Glutamatergic neuron (in vitro differentiated cells): ENCODE measurements around the gene CDC42BPA. TPM values are rescaled to one million over a fixed set of nuclear protein-coding genes. Genes with fewer than 3 reads are reported as not detected.

Experiments used
- DNase-seq: peaks from one replicate; pipeline ENCODE4 v3.0.0; 2022
- H3K27ac Mint-ChIP-seq: one replicate; pipeline ENCODE4 v1.8.0; 2020; ENCODE audit warnings: mild to moderate bottlenecking, mixed read lengths, inconsistent platforms; ENCODE audit not compliant: unreplicated experiment
- H3K27me3 Mint-ChIP-seq: one replicate; pipeline ENCODE4 v1.8.0; 2020; ENCODE audit warnings: mild to moderate bottlenecking, moderate library complexity, mixed read lengths, inconsistent platforms; ENCODE audit not compliant: unreplicated experiment
- H3K36me3 Mint-ChIP-seq: one replicate; pipeline ENCODE4 v1.8.0; 2020; ENCODE audit warnings: mild to moderate bottlenecking, mixed read lengths, inconsistent platforms; ENCODE audit not compliant: unreplicated experiment
- H3K4me1 Mint-ChIP-seq: one replicate; pipeline ENCODE4 v1.8.0; 2020; ENCODE audit warnings: mild to moderate bottlenecking, low read depth, mixed read lengths, inconsistent platforms; ENCODE audit not compliant: unreplicated experiment
- H3K4me3 Mint-ChIP-seq: one replicate; pipeline ENCODE4 v1.8.0; 2020; ENCODE audit warnings: mild to moderate bottlenecking, mixed read lengths, inconsistent platforms; ENCODE audit not compliant: unreplicated experiment
- H3K9me3 Mint-ChIP-seq: one replicate; pipeline ENCODE4 v1.8.0; 2020; ENCODE audit warnings: mild to moderate bottlenecking, moderate library complexity, mixed read lengths, inconsistent platforms; ENCODE audit not compliant: unreplicated experiment
- total RNA-seq: library from RNA; stranded (reverse); fragmentation: NEBNext Ultra II Directional; extraction: Animal tissue kit (Norgen Biotek cat#: 25700); gene quantifications from one replicate; pipeline ENCODE4 v1.2.1, GENCODE V29; 2021; ENCODE audit not compliant: unreplicated experiment
- TF ChIP-seq, protein P1 (sequence below): fragments of 200-600 bp; sonication (generic); IDR thresholded peaks from one replicate; pipeline ENCODE4 v1.5.0; 2021; ENCODE audit not compliant: partially characterized antibody, unreplicated experiment

The CDC42BPA gene
- total RNA-seq, 1 donor from 2014 or later, result 66.0 TPM

DNA sequence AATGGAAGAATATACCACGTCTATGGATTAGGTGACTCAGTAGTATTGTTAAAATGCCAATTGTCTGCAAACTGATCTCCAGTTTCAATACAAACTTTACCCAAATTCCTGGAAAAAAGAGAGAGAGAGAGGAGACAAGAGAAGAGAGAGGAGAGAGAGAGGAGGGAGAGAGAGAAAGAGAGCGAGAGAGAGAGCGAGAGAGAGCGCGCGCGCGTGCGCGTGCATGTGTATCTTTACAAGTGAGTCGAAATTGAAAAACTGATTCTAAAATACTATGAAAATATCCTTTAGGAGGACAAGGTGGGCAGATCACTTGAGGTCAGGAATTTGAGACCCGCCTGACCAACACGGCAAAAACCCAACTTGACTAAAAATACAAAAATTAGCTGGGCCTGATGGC lies 65.2 kb downstream of the CDC42BPA start:
- no peak overlapping the region for H3K4me3 Mint-ChIP-seq
- H3K27me3 Mint-ChIP-seq, result peaks cover 2% of the 10 kb centered on the region
- no peak overlapping the region for H3K27ac Mint-ChIP-seq
- H3K36me3 Mint-ChIP-seq, result peaks cover 5% of the 10 kb centered on the region
- TF ChIP-seq, protein P1, sequence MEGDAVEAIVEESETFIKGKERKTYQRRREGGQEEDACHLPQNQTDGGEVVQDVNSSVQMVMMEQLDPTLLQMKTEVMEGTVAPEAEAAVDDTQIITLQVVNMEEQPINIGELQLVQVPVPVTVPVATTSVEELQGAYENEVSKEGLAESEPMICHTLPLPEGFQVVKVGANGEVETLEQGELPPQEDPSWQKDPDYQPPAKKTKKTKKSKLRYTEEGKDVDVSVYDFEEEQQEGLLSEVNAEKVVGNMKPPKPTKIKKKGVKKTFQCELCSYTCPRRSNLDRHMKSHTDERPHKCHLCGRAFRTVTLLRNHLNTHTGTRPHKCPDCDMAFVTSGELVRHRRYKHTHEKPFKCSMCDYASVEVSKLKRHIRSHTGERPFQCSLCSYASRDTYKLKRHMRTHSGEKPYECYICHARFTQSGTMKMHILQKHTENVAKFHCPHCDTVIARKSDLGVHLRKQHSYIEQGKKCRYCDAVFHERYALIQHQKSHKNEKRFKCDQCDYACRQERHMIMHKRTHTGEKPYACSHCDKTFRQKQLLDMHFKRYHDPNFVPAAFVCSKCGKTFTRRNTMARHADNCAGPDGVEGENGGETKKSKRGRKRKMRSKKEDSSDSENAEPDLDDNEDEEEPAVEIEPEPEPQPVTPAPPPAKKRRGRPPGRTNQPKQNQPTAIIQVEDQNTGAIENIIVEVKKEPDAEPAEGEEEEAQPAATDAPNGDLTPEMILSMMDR, result no peak
- DNase-seq, result no peak
- peaks cover 4% of the 10 kb centered on the region for H3K4me1 Mint-ChIP-seq
- no peaks in the 10 kb centered on the region for H3K9me3 Mint-ChIP-seq

DNA sequence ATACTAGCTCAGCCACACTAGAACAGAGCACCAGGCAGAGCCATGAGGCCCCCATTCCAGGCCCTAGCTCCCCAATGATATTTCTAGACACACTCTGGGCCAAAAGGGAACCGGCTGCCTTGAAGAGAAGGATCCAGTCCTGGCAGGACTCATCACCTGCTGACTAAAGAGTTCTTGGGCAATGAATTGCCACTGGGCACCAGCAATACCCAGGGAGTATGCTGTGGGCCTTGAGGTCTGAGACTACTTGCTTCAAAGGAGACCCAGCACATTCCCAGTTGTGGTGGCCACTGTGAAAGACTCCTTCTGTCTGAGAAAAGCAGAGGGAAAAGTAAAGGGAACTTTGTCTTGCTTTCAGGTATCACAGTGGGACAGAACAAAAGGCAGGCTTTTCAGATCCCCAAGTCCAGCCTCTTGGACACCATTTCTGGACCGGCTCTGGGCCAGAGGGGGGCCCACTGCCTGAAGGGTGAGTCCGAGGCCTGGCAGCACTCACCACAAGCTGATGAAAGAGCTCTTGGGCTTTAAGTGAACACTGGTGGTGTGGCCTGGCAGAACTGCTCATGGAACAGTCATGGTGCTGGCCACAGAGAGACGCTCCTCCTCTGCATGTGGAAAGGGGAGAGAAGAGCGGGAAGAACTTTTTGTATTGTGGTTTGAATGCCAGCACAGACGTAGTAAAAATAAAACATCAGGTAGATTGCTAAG lies 72.5 kb downstream of the CDC42BPA start:
- H3K27ac Mint-ChIP-seq, result no peak overlapping the region
- H3K27me3 Mint-ChIP-seq, result no peaks in the 10 kb centered on the region
- peaks cover 6% of the 10 kb centered on the region for H3K36me3 Mint-ChIP-seq
- peaks cover 8% of the 10 kb centered on the region for H3K4me1 Mint-ChIP-seq
- no peak overlapping the region for H3K4me3 Mint-ChIP-seq
- TF ChIP-seq, protein P1, result no peak
- no peaks in the 10 kb centered on the region for H3K9me3 Mint-ChIP-seq
- DNase-seq, result no peak

- TF ChIP-seq, protein P1, result no peak
Observed at GRCh38 chr1:227244339-227245118, 73.8 kb downstream of the CDC42BPA start.

DNA sequence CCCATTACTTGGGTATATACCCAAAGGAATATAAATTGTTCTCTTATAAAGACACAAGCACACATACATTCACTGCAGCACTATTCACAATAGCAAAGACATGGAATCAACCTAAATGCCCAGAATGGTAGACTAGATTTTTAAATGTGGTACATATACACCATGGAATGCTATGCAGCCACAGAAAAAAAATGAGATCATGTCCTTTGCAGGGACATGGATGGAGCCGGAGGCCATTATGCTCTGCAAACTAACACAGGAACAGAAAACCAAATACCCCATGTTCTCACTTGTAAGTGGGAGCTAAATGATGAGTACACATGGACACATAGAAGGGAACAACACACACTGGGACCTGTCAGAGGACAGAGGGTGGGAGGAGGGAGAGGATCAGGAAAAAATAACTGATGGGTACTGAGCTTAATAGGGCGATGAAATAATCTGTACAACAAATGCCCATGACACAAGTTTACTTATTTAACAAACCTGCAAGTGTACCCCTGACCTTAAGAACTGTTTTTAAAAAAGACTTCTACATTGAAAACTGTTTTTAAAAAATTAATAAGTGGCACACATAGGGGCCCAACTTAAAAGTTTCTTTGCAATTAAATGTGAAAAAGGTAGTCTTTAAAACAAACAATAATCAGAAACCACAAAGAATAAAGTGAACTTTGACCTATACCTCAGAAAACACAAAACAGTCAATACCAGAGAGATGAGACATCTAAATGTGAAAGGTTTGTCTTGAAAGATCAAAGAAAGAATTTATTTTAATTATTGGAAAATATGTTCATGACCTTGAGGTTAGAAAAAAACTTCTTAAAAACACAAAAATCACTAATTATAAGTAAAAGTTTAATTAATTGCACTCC lies 75.2 kb downstream of the CDC42BPA start:
- no peak overlapping the region for H3K27ac Mint-ChIP-seq

More at GRCh38 chr1:227244339-227245118, 73.8 kb downstream of the CDC42BPA start:
- no peak overlapping the region for H3K27ac Mint-ChIP-seq
- H3K9me3 Mint-ChIP-seq, result no peaks in the 10 kb centered on the region
- peaks cover 6% of the 10 kb centered on the region for H3K36me3 Mint-ChIP-seq
- peaks cover 10% of the 10 kb centered on the region for H3K4me1 Mint-ChIP-seq
- H3K4me3 Mint-ChIP-seq, result no peak overlapping the region
- no peak for DNase-seq
- H3K27me3 Mint-ChIP-seq, result no peaks in the 10 kb centered on the region

More for the DNA sequence above, 75.2 kb downstream of the CDC42BPA start:
- no peaks in the 10 kb centered on the region for H3K27me3 Mint-ChIP-seq
- H3K9me3 Mint-ChIP-seq, result no peaks in the 10 kb centered on the region
- H3K36me3 Mint-ChIP-seq, result peaks cover 4% of the 10 kb centered on the region
- TF ChIP-seq, protein P1, result no peak
- peak overlapping the region; percentile 3 for H3K4me3 Mint-ChIP-seq
- peaks cover 13% of the 10 kb centered on the region for H3K4me1 Mint-ChIP-seq
- no peak for DNase-seq
